Thoracic aorta (tissue), 2 donors: Measurements from ENCODE around the gene SCRG1. TPM values are rescaled to one million over a fixed set of nuclear protein-coding genes. Genes with fewer than 3 reads are reported as not detected.

Experiments
- ATAC-seq: fragments of 150-250 bp; one replicate; pipeline ENCODE4 v1.8.0; 2017; ENCODE audit warnings: low read depth; ENCODE audit not compliant: insufficient number of reproducible peaks, low FRiP score
- DNase-seq: peaks from one replicate; pipeline ENCODE4 v3.0.0-alpha.2; 2020; ENCODE audit warnings: low spot score
- H3K27ac ChIP-seq, 2 donors: fragments of 200-600 bp; sonication (generic); 1 replicate in 1 of 2; 2 replicates in 1 of 2; pipeline ENCODE4 v1.5.1; 2016; ENCODE audit warnings: mild to moderate bottlenecking in 2 of 2, moderate library complexity in 2 of 2
- H3K27me3 ChIP-seq: fragments of 200-600 bp; sonication (generic); replicated peaks from 2 replicates; pipeline ENCODE4 v1.6.0; 2016; ENCODE audit warnings: mild to moderate bottlenecking; ENCODE audit not compliant: insufficient read depth
- H3K36me3 ChIP-seq: fragments of 200-600 bp; sonication (generic); one replicate; pipeline ENCODE4 v1.5.1; 2016
- H3K4me1 ChIP-seq, 2 donors: fragments of 200-600 bp; sonication (generic); 1 replicate in 1 of 2; 2 replicates in 1 of 2; pipeline versions ENCODE4 v1.5.1 to v1.6.0; 2016; ENCODE audit warnings: low read depth in 2 of 2, mild to moderate bottlenecking in 1 of 2; ENCODE audit not compliant: control insufficient read depth in 1 of 2
- H3K4me3 ChIP-seq: fragments of 200-600 bp; sonication (generic); 2 replicates; pipeline ENCODE4 v1.5.1; 2016; ENCODE audit warnings: mild to moderate bottlenecking
- H3K9me3 ChIP-seq: fragments of 200-600 bp; sonication (generic); 2 replicates; pipeline ENCODE4 v1.5.1; 2016
- CTCF ChIP-seq: fragments of 200-600 bp; sonication (generic); IDR thresholded peaks from one replicate; pipeline ENCODE4 v1.5.1; 2019; ENCODE audit warnings: antibody characterized with exemption
- total RNA-seq, 2 donors: library from RNA; depleted of rRNA; stranded (reverse); fragments of >200 nt; gene quantifications; one replicate each; pipeline versions ENCODE4 v1.1.0 to v1.2.3, GENCODE V29; 2016

The SCRG1 gene
- total RNA-seq, 2 donors from 2014 or later, result 6.9 to 9.7 TPM

- Histone ChIP-seq H3K36me3 (no peaks in the 10 kb centered on the region), H3K27me3 (no peaks in the 10 kb centered on the region), H3K9me3 (no peaks in the 10 kb centered on the region), H3K27ac (peak overlapping the region; percentile 1 to 20), H3K4me3 (peak overlapping the region; percentile 93), H3K4me1 (peaks cover 9 to 26% of the 10 kb centered on the region in 2 donors)
- no peak for DNase-seq
- TF ChIP-seq CTCF, result no peak
- ATAC-seq, result no peak
These were observed 31.0 kb downstream of the SCRG1 start for GRCh38 chr4:173367946-173368345.

- Histone ChIP-seq H3K9me3 (no peaks in the 10 kb centered on the region), H3K27ac (peak overlapping the region in 1 of 2 donors; percentile 11), H3K4me1 (peaks cover 8 to 24% of the 10 kb centered on the region in 2 donors), H3K27me3 (no peaks in the 10 kb centered on the region), H3K36me3 (no peaks in the 10 kb centered on the region), H3K4me3 (peak overlapping the region; percentile 93)
- TF ChIP-seq CTCF, result no peak
- no peak for ATAC-seq
- DNase-seq, result no peak
These were observed 31.6 kb downstream of the SCRG1 start for GRCh38 chr4:173367285-173367684.

- Histone ChIP-seq H3K27me3 (no peaks in the 10 kb centered on the region), H3K27ac (no peak overlapping the region), H3K36me3 (no peaks in the 10 kb centered on the region), H3K4me1 (peaks cover 8 to 24% of the 10 kb centered on the region in 2 donors), H3K9me3 (no peaks in the 10 kb centered on the region), H3K4me3 (no peak overlapping the region)
- DNase-seq, result no peak
- no peak for ATAC-seq
- no peak for TF ChIP-seq CTCF
These were observed 33.4 kb downstream of the SCRG1 start for GRCh38 chr4:173365359-173365996.

- no peaks in the 10 kb centered on the region for H3K36me3 ChIP-seq
- no peak for TF ChIP-seq CTCF
- DNase-seq (no peak), ATAC-seq (no peak)
- no peaks in the 10 kb centered on the region for H3K9me3 ChIP-seq
- no peak overlapping the region for H3K27ac ChIP-seq
- H3K4me3 ChIP-seq, result no peak overlapping the region
- H3K27me3 ChIP-seq, result no peaks in the 10 kb centered on the region
- H3K4me1 ChIP-seq, result peaks cover 8 to 10% of the 10 kb centered on the region in 2 donors
These were observed 36.2 kb downstream of the SCRG1 start for GRCh38 chr4:173362666-173363065.

GRCh38 chr4:173360587-173361221 is 38.2 kb downstream of the SCRG1 start:
- no peaks in the 10 kb centered on the region for H3K4me1 ChIP-seq
- H3K4me3 ChIP-seq, result no peak overlapping the region
- H3K36me3 ChIP-seq, result no peaks in the 10 kb centered on the region
- no peak overlapping the region for H3K27ac ChIP-seq
- no peak for ATAC-seq
- TF ChIP-seq CTCF, result peak; percentile 22
- no peaks in the 10 kb centered on the region for H3K27me3 ChIP-seq
- no peak for DNase-seq
- H3K9me3 ChIP-seq, result no peaks in the 10 kb centered on the region
